HG02798 (cell line): ENCODE data around the gene KLHL26.

Experiments
- ATAC-seq: cut with Tn5 transposase; IDR thresholded peaks from one replicate; pipeline ENCODE4 v1.9.1; 2021; ENCODE audit warnings: mild to moderate bottlenecking; ENCODE audit not compliant: unreplicated experiment, poor library complexity

Gene KLHL26

GRCh38 chr19:18710996-18711751 is 74.3 kb downstream of the KLHL26 start:
- no peak for ATAC-seq

- ATAC-seq = no peak
Observed at GRCh38 chr19:18711893-18712292, 75.1 kb downstream of the KLHL26 start.

- ATAC-seq = no peak
Observed at GRCh38 chr19:18712981-18713380, 76.2 kb downstream of the KLHL26 start.

GRCh38 chr19:18713550-18714117 is 76.8 kb downstream of the KLHL26 start:
- ATAC-seq = no peak

GRCh38 chr19:18715416-18715815 is 78.6 kb downstream of the KLHL26 start:
- no peak for ATAC-seq

GRCh38 chr19:18716857-18717256 is 80.0 kb downstream of the KLHL26 start:
- ATAC-seq = no peak

GRCh38 chr19:18717601-18718000 is 80.8 kb downstream of the KLHL26 start:
- no peak for ATAC-seq

GRCh38 chr19:18718015-18718526 is 81.2 kb downstream of the KLHL26 start:
- ATAC-seq = no peak

- ATAC-seq = no peak
Observed at GRCh38 chr19:18718846-18719458, 82.1 kb downstream of the KLHL26 start.

GRCh38 chr19:18719541-18719940 is 82.7 kb downstream of the KLHL26 start:
- no peak for ATAC-seq
